T-helper 2 cell treated with Interferon-gamma antibody and Interleukin-4, amounts not matched to agents 100 ng/mL and 5 ng/mL, for 36 hours (primary cell): ENCODE measurements around the gene GNLY. TPM values are rescaled to one million over a fixed set of nuclear protein-coding genes. Genes with fewer than 3 reads are reported as not detected.
"Not testable (repeated sequence)": the region's sequence is repeated elsewhere in the genome, so short reads cannot be mapped to it uniquely, and the experiment has no call there.

Source experiments
- intact Hi-C: fragments of 100-400 bp; cut with micrococcal nuclease; formaldehyde crosslinking; loops from one replicate; pipeline ENCODE4 v1.15.1; 2023
- total RNA-seq: library from RNA; stranded (reverse); gene quantifications from 2 replicates; pipeline ENCODE4 v1.2.3, GENCODE V29; 2022

GNLY gene
- total RNA-seq, 1 donor from 2014 or later: 18.1 TPM

DNA sequence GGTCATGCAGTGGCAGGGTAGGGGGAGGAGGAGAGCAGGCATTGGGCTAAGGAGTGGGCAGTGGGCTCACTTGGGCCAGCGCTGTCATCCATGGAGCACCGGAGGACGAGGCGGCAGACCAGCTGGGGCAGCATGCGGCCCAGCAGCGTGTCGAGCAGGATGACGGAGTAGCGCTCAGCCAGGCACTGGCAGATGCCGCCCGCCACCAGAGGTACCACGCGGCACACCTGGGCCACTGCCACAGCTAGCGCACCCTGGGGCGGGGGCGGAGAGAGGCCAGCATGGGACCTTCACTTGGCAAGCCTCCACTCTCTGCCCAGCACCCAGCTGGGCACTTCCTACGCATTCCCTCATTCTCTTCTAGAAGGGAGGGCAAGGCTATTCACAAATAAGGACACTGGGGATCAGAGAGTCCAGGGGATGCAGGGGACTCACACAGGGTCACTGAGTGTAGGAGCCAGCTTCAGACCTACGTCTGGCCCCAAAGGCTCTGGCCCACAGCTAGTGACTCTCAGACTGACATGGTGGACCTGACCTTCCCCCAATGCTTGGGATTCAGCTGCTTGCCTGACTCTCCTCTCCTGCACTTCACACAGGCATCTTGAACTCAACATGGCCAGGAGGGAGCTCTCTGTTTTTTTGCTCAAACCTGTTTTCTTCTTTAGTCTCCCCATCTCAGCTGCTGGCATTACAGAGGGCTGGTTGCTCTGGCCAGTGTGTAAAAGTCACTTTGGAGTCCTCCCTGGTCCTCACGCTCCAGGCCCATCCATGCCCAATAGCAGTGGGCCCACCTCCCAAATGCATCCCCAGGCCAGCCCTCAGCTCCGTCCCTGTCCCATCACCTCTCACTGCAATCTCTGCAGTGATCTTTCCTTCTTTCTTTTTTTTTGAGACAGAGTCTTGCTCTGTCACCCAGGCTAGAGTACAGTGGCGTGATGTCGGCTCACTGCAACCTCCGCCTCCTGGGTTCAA lies 30.3 kb upstream of the GNLY start:
- intact Hi-C loops: no loop called here

DNA sequence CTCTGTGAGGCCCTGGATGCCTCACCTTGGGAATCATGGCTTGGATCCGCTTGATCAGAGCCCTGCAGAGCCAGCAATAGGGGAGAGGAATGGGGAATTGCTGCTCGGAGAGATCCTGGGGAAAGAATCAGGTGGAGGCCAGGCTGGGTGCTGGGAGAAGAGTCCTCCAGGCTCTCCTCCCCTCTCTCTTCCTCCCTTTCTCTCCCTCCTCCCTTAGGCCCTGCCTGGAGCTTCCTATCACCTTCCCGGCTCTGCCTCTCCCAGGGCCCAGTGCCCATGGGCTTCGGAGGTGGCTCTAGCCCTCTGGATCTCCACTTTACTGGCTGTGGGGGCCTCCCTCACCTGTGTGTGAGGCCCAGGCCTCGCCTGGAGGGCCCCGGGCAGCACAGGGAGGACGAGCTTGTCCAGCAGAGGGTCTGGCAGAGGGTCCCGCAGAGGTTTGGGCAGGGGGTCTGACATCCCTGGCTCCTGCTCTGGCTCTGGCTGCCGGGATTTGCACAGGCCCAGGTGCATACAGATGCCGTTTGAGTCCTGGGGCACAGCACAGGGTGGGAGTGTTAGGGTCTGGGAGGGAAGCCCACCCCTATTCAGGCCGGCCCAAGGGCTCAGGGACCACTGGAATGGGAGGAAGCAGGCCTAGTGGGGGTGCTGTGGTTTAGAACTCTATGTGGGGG lies 28.8 kb upstream of the GNLY start:
- intact Hi-C loops: no loop called here

DNA sequence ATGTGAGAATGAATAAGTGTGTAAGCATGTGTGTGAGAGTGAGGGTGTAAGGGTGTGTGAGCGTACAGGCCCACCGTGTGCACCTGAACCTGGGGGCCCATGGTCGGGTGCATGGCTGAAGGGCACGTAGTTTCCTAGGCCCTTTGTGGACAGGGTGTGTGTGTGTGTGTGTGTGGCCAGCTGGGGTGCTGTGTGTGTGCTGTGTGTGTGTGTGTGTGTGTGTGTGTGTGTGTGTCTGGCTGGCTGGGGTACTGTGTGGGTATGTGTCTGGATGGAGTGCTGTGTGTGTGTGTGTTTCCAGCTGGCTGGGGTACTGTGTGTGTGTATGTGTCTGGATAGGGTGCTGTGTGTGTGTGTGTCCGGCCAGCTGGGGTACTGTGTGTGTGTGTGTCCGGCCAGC lies 28.1 kb upstream of the GNLY start:
- intact Hi-C loops: no loop called here

DNA sequence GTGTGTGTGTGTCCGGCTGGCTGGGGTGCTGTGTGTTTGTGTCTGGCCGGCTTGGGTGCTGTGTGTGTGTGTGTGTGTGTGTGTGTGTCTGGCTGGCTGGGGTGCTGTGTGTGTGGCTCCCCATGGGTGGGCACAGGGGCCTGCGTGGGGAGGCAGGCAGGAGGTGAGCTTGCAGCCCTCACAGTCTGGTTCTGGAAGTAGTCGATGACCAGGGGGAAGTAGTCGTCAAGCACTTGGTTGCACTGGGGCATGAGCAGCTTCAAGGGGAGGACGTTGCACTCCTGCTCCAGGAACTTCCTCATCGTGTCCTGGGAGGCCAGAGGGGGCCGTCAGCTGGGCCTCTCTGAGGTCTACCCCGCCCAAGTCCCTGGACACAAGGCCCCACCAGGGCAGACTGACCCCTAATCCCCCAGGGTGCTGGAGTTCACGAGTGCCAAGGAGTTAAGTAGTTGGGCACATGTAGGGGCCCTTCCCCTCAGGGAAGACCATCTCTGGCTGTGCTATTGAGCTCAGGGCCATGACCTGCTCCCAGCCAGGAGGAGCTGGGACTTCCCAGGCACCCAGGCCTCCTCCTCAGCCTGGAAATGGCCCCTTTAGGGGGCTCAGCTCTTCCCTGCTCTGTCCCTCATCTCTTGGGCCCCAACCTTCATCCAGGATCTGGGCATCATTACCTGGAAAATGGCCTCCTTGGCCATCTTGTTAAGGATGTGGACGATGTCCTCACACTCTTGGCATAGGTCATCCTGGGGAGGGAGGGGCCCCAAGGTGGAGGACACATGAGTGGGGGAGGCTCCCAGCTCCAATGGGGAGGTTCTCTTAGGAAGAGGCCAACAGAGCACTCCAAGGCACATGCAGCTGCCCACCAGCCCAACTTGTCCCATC lies 27.5 kb upstream of the GNLY start:
- intact Hi-C loops: no loop called here

DNA sequence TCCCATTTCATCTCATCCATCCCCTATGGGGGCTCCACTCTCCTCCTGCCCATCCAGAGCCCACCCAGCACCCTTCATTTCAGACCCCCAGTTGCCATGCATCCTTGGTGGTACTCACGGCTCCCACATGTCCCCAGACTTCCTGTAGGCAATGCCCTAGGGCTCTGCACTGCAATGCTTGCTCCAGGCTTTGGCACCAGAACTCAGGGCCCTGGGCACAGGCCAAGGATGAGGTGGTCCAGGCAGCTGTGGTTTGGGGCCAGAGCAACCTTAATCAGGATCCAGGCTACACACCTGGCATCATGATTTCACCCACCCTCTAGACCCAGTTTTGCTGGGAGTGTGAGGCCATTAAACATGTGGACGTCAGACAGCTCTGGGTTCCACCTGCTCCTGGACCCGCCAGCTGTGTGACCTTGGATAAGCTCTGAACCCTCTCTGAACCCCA lies 26.6 kb upstream of the GNLY start:
- intact Hi-C loops: no loop called here

DNA sequence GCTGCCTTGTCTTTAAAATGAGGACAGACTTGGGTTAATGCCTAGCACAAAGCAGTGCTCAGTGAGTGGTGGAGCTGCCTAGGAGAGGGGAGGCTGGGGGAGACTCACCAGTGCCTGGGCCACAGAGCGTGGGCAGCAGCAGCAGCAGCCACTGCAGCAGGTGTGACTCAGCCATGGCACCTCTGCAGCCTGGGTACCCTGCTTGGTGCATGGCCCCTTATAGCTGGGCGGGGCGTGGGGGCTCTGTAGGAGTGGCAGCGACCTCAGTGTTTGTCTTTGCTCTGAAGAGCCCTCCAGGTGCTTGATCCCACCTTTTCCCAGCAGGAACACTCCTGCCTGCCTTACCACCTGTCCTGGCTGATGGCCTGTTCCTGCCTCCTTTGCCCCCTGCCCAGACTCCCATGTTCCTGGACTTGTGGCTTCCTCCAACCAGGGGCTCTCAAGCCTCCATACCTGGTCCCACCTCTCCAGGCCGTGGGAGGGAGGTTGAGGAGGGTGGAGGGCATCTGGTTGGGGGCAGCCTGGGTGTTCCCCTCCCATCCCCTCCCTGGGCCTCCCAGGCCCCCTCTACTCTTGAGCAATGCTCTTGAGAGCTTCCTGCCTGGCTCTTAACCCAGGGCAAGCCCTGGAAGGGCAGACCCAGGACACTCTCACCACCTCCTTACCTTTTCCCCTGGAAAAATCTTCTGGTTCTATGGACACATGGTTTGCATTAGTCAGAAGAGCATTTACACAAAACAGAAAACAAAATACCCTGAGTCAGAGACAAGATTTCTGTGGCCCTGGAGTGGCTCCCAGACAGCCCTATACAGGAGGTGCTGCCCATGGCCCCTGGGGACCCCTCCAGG lies 25.9 kb upstream of the GNLY start, which contains the start of gene SFTPB:
SFTPB (minus strand) TSS at position 191 of the 848 bp plus-strand sequence; CDS start at position 175, 16 bp downstream.
- intact Hi-C loops: no loop called here

DNA sequence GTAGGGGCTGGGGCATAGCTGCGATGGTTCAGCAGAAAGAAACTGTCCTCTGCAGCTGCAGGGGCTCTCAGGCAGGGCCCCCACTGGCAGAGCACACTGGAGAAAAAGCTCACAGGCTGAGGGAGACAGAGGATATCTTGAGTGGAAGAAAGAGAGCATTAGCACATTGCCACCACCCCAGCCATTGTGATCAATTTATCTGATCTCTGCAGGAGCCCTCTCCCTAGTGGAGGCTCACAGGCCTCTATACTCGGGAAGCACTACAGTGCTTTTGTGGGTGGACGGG lies 25.4 kb upstream of the GNLY start:
- intact Hi-C loops: no loop called here

DNA sequence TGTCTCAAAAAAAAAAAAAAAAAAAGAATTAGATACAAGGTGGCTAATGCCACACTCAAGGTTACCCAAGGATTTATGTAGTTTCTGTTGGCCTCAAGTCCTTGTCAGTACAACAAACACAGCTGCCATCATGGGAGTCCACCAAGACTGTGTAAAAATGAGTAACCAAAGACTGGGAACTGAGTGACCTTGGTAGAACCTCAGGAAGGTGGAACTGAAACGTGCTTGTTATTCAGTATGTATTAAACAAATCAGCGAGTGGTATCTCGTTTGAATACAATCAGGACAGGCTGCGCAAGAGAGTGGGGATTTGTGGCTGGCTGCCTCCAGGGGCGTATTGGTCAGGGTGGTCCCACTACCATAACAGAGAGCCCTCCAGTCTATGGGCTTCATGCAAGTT lies 24.6 kb upstream of the GNLY start:
- intact Hi-C loops: no loop called here

DNA sequence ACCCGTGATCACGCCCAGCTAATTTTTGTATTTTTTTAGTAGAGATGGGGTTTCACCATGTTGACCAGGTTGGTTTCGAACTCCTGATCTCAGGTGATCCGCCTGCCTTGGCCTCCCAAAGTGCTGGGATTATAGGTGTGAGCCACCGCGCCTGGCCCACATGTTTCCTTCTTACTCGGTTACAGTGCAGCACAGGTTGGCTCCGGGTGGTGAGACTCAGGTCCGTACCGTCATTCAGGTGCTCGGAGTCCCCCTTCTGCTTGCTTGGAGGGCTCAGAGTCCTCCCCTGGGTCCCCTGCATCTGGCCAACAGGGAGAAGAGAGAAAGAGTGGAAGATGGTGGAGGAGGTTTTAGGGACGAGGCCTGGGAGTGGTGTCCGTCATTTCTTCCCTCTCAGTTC lies 23.7 kb upstream of the GNLY start:
- intact Hi-C loops: not testable (repeated sequence)

DNA sequence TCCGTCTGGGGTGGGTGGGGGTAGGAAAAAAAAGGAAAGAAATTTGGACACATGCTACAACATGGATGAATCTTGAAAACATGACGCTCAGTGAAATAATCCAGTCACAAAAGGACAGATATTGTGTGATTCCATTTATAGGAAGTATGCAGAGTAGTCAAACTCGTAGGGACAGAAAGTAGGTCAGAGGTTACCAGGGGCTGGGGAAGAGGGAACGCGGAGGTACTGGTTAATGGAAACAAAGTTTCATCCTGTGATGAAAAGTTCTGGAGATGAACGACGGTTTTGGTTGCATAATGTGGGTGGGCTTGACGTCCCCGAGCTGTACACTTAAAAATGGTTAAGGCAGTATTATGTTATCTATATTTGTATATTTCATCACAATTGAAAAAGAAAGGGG lies 21.7 kb upstream of the GNLY start:
- intact Hi-C loops: no loop called here

DNA sequence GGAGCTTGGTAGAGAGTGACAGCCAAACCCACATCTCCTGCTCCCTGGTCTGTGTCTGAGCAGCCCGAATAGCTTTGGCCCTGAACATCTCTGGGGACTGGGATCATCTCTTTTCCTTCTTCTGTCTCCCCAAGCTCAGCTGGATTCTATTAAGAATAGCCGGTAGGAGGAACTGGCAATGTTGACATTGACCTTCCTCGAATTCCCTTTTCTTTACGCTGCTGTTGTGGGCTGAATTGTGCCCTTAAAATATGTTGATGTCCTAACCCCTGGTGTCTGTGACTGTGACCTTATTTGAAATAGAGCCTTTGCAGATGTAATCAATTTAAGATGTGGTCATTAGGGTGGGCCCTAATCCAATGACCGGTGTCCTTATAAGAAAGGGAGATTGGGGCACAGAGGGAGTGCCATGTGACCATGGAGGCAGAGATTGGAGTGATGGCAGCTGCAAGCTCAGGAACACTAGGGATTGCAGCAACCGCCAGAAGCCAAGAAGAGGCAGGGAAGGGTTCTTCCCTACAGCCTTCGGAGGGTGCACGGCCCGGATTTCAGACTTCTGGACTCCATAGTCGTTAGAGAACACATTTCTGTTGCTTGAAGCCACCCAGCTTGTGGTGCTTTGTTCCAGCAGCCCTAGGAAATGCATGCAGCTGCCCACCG lies 20.3 kb upstream of the GNLY start:
- intact Hi-C loops: no loop called here

DNA sequence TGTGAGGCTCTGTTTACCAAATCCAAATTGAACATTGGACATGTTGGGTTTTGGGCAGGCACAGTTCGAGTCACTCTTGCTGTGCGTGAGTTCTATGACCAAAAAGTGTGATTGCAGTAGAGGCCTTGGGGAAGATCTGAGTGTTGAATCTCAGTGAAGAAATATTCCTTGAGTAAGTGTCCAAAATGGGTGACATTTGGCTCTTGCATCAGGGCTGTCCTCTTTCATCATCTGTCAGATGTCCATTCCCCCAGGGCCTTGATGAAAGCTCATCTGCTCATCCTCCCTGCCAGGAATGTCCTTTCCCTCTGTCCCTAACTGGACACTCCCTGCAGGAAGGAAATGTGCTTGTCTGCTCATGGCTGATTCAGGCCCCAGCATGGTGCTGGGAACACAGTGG lies 19.7 kb upstream of the GNLY start:
- intact Hi-C loops: no loop called here

DNA sequence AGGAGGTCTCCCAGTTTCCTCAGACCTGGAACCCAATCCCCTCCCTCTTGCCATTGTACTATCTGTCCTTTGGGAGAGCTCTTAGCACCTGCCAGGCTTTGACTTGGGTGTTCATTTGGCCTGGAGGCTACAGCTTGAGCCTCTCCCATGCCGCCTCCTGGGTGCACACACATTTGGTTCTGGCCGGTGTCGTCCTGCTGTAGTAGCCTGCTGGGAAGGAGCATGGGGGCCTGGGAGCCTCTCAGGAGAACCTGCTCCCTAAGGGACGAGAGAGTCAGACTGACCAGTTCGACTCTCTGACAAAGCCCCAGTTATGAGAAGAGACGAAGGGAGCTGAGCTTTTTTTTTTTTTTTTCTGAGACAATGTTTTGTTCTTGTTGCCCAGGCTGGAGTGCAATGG lies 18.7 kb upstream of the GNLY start:
- intact Hi-C loops: no loop called here

DNA sequence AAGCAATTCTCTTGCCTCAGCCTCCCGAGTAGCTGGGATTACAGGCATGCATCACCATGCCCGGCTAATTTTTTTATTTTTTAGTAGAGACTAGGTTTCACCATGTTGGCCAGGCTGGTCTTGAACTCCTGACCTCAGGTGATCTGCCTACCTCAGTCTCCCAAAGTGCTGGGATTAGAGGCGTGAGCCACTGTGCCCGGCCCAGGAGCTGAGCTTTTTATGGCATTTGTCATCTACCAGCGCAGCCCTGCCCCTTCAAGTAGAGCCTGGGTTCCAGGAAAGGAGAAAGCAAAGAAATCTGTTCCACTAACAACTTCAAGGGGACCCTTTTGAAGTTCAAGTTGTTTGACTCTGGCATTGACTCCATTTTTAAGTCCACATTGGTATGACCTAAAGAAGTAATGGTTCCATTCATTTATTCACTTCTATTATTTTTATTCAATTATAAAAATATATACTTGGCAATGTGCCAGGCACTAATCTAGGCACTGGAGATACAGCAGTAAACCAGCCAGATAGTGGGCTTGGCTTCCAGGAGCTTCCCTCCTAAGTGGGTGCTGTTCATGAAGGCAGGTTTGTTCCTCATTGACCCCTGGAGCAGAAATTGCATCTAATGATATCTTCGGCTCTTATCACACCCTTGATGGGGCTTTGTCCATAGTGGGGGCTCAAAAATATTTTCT lies 18.2 kb upstream of the GNLY start:
- intact Hi-C loops: no loop called here

DNA sequence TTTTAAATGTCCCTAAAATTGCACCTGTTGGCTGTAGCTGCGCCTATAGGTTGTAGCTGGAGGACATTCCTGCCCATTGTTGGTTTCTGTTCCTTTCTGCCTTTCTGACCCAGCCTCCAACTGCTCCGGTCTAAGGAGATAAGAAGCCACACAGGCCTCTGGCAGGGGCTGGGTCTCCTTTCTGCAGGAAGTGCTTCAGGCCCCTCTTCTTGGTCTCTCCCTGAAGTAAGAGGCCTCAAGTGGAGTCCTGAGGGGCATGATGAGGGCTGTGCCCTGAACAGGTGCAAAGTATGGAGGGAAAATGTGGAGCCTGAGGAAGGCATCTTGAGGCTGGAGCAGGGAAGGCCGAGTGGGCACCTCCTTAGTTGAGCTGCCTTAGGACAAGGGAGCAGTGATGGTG lies 15.8 kb upstream of the GNLY start:
- intact Hi-C loops: no loop called here

DNA sequence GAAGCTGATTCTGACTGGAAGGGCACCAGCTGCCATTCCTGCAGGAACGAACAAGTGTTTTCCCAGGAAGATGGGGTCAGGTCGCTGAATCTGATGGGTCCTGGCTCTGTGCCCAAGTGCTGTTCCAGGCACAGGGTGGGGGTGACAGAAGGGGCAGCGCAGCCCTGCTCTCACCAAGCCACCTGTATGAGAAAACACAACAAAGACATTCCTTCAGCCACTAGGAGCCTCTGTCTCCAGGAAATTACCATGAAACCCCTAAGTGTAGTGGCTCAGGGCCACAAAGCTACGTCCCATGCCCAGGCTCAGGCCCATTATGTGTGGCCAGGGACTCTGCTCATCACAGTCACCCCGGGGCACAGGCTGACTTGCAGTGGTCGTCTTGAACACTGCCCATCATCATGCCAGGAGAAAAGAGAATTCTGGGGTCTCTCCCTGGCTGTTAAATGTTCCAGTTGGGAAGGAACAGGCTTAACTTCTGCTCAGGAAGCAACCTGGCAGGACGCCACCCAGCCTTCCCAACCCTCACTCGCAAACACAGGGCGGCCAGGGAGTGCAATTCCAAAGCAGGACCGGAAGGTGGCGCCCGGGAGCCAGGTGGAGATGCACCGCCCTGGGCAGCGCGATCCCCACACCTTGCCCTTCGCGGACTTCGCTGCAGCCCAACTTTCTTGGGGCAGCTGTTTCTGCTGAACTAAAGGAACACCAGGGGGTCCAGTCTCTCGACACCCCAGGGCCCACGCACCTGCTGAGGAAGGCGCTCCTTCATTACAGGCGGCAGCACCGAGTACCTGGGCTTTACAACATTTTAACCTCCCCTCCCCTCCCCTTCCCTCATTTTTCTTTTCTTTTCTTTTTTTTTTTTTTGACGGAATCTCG lies 15.1 kb upstream of the GNLY start:
- intact Hi-C loops: loop anchor here (1.0 kb wide), 2 partner anchors 28 to 135 kb away; no protein-coding TSS in a partner anchor

DNA sequence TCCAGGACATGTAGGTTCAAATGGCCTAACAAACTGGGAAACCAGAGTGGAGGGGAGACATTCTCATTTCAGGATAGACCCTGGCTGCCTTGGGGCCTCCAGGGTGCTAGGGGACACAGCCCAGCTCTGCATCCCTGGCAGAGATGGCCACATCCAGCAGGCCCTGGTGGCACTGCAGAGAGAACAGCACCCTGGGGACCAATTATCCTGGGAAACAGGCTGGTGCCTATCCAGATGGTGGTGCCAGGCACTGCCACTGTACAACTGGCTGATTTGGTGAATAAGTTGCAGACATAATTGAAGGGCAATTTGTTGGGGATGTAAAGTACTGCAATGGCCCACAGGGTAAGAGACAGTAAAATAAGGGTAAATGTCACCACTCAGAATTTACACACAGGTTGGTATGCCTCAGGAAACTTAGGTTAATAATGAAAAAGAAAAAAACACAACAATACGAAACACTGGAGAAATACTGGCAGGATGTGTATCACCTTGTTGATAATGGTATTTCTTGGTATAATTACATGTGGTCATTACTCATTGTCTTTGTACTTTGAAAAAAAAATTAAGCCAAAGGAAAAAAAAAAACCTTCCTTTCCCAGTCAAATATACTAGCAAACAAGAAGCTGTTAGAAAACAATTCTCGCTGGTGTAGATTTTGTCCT lies 13.3 kb upstream of the GNLY start:
- intact Hi-C loops: no loop called here

DNA sequence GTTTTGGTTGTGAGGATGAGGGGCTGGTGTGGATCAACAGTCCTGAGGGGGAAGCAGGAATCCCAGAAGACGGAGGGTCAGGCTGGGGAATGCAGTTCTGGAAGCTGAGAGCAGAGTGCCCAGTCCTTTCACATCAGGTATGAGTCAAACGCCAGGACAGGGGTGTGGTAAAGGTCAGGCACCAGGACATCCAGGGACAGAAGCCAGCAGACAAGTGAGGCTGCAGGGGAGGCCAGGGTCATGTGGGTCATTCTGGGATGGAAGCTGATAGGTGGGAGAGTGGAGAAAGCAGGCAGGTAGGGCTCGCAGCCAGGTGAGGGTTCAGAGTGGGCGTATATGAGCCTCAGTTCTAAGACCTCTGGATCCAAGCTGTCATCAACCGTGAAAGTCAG lies 12.8 kb upstream of the GNLY start:
- intact Hi-C loops: no loop called here
